Skin epidermis (tissue), 12 donors: ENCODE measurements around the gene OGFOD1.
A peak's percentile ranks its signal among the peaks of the same experiment; 100 is the strongest.

ENCODE experiments used
- H3K27ac ChIP-seq, 21 experiments: fragments of 200-600 bp; sonication (generic) in 11 of 21; one replicate each; pipeline ENCODE4 v1.5.0; 2020; ENCODE audit warnings: mild to moderate bottlenecking in 3 of 21, inconsistent platforms in 2 of 21, moderate library complexity in 2 of 21
- H3K4me3 ChIP-seq, 7 experiments: fragments of 200-600 bp; sonication (generic) in 2 of 7; one replicate each; pipeline ENCODE4 v1.5.0; 2020; ENCODE audit warnings: inconsistent platforms in 2 of 7, mild to moderate bottlenecking in 2 of 7, moderate library complexity in 1 of 7

OGFOD1 gene

DNA sequence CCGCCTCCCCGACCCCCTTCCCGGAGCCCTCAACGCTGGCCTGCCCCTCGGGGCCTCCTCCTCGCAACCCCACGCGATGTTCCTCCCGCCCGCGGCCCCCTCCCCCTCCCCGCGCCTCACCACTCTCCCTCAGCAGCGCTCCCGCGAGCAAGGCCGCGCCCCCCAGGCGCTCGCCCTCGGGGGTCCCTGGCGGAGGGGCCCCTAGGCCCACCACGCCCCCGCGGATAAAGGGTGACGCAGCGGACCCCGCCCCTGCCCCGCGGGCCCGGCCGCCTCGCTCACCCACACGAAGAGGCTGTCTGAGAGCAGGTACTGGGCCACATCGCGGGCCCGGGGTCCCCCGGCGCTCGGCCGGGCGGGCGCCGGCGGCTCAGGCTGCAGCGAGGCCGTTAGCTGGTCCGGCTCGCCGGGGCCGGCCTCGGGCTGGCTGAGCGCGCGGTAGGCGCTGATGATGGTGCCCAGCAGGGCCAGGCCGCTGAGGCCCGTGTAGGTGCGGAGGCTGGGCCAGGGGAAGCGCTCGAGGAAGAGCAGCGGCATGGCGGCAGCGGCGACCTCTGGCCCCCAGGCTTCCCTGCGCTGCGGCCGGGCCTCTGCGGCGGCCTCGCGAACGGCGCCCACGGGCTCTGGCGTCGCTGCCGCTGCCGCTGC is 26.4 kb upstream of the OGFOD1 start:
- peak overlapping the region; percentile 54 to 98 (median 85) for H3K4me3 ChIP-seq
- peak overlapping the region; percentile 69 to 95 (median 88) for H3K27ac ChIP-seq

DNA sequence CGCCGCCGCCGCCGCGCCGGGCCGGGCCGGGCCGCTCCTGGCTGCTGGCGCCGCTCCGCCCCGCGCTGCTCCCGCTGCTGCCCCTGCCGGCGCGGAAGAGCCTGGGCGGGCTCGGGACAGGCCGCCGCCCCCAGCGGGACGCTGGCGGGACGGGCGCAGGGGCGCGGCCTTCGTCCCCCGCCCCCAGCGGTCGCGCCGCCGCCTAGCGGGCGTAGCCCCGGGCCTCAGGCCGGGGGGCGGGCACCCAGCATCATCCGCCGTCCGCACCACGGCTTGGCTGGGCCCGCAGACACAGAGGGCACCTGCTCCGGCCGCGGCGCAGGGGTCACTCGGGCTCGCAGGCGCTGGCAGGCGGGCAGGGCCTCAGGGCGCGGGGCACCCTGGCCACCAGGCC is 25.9 kb upstream of the OGFOD1 start, which contains the start of gene AMFR:
Gene AMFR, minus strand, starts transcription at position 107 of the 394 bp plus-strand sequence. CDS start 218 bp downstream, outside the sequence.
- H3K27ac ChIP-seq, result peak within 1 kb of the TSS; percentile 69 to 95 (median 88)

GRCh38 chr16:56426585-56426984 is 24.8 kb upstream of the OGFOD1 start:
- Histone ChIP-seq H3K4me3 (no peak overlapping the region), H3K27ac (peak overlapping the region in 1 of 21 experiments; percentile 6)

More for the DNA sequence above, 25.9 kb upstream of the OGFOD1 start, which contains the start of gene AMFR:
- H3K4me3 ChIP-seq, result peak within 1 kb of the TSS; percentile 54 to 98 (median 85)

DNA sequence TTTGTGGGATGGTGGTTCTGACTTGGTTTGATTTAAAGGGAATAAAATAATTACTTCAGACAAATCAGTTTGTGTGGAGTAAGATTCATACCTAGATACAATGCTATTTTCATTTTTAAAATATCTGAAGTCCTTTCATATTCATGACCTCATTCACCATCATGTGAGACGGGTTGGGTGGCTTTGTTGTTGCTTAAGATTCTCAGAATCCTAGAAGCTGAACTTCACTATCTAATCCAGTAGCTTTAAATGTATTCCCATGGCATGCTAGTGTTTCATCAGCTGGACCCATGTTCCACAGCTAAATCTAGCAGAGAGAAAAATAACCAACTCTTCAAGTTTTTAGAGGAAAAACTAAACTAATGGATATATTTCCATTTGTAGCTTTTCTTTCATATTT is 23.3 kb upstream of the OGFOD1 start:
- no peak overlapping the region for H3K4me3 ChIP-seq
- no peak overlapping the region for H3K27ac ChIP-seq

DNA sequence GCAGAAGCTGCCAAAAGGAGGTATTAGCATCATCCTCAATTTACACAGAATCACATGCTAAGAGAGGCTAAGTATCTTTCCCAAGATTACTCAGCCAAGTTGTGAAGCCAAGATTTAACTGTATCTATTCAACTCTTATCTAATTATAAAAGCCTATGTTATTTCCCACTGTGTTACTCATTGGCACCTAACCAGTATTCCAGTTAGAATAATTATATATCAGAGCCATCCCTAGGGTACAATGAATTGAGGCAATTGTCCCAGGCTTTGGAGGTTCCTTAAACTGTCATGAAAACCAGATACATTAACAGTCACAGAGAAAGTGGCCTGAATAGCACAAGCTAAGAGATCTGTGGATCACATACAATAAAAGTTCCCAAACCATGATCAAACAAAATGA is 15.1 kb upstream of the OGFOD1 start:
- no peak overlapping the region for H3K27ac ChIP-seq
- H3K4me3 ChIP-seq, result no peak overlapping the region

GRCh38 chr16:56438038-56438437 is 13.3 kb upstream of the OGFOD1 start:
- H3K4me3 ChIP-seq, result no peak overlapping the region
- H3K27ac ChIP-seq, result no peak overlapping the region

DNA sequence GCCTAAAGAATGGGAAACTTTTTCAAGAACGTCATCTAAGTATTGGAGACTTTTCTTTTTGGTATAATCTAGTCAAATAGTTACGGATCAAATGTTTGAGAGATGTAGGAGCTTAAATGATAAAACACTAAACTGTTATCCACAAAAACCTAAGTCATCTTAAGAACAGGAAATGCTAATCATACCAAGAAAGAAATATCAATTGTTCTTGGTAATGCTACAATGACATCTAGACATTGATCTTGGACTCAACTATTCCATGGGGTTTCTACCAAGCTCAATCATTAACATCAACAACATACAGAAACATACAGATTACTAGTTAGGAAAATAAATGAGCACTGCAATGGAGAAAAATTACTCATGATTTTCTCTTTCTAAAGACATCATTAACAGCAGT is 4.1 kb upstream of the OGFOD1 start:
- Histone ChIP-seq H3K4me3 (no peak overlapping the region), H3K27ac (no peak overlapping the region)

- H3K4me3 ChIP-seq, result no peak overlapping the region
- H3K27ac ChIP-seq, result no peak overlapping the region
These were observed 3.3 kb upstream of the OGFOD1 start for GRCh38 chr16:56448005-56448404.

- peak overlapping the region in 20 of 21 experiments; percentile 19 to 93 (median 85) for H3K27ac ChIP-seq
- peak overlapping the region; percentile 64 to 91 (median 86) for H3K4me3 ChIP-seq
These were observed 924 bp upstream of the OGFOD1 start for GRCh38 chr16:56450275-56450985.

DNA sequence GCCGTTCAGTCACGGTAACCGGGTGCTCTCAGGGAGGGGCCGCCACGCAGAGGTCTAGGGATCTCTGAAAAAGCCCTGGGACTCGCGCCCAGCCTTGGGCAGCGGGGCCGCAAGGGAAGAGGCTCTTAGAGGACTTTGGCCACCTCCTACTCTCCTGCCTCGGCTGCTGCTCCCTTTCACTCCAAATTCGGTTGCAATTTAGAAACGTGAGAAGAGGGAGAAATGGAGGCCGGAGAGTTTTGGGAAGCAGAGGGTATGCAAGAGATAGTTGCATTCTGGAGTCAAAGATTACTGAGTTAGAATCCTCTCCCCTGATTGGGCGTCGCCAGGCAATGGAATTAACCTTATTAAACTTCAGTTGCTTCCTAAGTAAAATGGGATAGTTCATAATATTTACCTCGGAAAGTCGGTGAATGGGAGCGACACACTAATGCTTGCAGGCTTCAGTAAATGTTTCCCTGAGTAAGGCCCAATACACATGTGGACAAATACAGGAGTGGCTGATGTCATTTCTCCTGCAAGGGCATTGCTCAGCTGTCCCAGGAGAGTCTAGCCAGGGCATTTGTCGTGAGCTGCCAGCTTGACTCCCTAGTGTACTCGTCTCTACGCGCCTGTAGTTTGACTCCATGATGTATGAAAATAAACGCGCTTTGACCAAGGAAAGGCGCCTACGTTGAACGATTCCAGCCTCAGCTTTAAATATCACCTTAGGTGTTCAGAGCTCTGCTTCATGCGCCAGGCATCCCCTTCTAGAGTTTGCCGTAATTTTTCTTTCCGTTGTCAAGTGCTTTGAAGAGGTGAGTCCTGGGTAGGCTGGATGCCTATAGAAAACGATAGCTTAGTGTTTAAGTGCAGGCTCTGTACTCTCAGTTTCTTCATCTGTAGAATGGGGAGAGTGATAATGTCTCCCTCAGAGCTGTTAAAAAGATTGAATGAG is 667 bp downstream of the OGFOD1 start:
- H3K27ac ChIP-seq, result peak overlapping the region; percentile 29 to 93 (median 82)
- peak overlapping the region; percentile 64 to 91 (median 86) for H3K4me3 ChIP-seq

- Histone ChIP-seq H3K4me3 (no peak overlapping the region), H3K27ac (no peak overlapping the region)
These were observed 6.6 kb downstream of the OGFOD1 start for GRCh38 chr16:56457927-56458470.

DNA sequence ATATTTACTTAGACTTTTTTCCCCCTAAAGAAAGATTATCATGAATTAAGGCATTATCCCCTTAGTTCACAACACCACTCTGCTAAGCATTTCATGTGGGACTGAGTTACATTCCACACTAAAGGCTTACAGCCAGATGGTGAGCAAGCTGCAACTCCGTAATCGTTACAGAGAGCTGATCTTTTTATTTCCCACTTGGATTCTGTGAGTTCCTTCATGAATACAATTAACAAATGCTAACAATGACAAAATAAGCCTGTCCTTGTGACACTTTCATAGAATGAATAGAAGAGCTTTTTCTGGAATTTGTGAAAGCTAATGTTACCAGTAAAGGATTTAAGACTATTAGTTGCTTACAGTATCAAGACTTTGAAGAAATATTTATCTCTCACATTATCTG is 8.7 kb downstream of the OGFOD1 start:
- Histone ChIP-seq H3K27ac (no peak overlapping the region), H3K4me3 (no peak overlapping the region)

GRCh38 chr16:56462064-56462796 is 10.9 kb downstream of the OGFOD1 start:
- H3K27ac ChIP-seq, result no peak overlapping the region
- H3K4me3 ChIP-seq, result no peak overlapping the region

DNA sequence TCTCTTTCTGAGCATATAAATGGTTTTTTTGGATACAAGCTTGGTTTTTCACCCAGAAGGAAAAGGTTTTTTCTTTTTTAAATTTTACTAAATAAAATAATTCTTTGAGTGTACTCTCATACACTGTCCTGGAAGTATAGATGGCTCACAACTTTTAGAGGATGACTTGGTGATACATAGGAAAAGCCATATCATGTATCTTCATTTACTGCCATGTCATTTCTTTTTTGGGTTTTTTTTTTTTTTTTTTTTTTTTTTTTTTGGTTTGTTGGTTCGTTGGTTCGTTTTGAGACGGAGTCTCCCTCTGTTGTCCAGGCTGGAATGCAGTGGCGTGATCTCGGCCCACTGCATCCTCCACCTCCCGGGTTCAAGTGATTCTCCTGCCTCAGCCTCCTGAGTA is 11.8 kb downstream of the OGFOD1 start:
- Histone ChIP-seq H3K4me3 (no peak overlapping the region), H3K27ac (no peak overlapping the region)

DNA sequence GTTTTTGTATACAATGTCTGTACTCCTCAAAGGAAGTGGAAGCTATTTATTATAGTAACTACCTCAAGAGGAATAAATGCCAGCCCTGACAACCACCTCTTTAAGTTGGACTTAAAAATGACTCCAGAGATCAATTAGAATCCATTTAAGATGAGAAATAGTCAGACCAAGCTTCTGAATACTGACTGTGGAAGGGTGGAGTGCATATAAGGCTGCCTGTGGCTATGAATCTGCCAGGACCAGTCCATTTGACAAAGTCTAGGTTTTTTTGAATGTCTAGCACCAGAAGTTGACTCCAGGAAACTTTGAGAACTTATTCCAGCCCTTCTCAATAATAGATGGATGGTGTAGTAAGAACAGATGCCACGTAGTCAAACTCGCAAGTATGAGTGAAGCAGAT is 15.0 kb downstream of the OGFOD1 start:
- no peak overlapping the region for H3K4me3 ChIP-seq
- H3K27ac ChIP-seq, result no peak overlapping the region

- Histone ChIP-seq H3K4me3 (no peak overlapping the region), H3K27ac (no peak overlapping the region)
These were observed 17.4 kb downstream of the OGFOD1 start for GRCh38 chr16:56468800-56469199.

GRCh38 chr16:56469748-56470147 is 18.4 kb downstream of the OGFOD1 start:
- Histone ChIP-seq H3K27ac (no peak overlapping the region), H3K4me3 (no peak overlapping the region)

GRCh38 chr16:56470232-56470631 is 18.9 kb downstream of the OGFOD1 start:
- no peak overlapping the region for H3K4me3 ChIP-seq
- no peak overlapping the region for H3K27ac ChIP-seq

- H3K27ac ChIP-seq, result no peak overlapping the region
- H3K4me3 ChIP-seq, result no peak overlapping the region
These were observed 19.3 kb downstream of the OGFOD1 start for GRCh38 chr16:56470666-56471065.
